SU-DHL-6 (cell line): ENCODE measurements around the gene ACTMAP.

Source experiments
- CTCF ChIP-seq: fragments of 200-600 bp; sonication (generic); IDR thresholded peaks from one replicate; pipeline ENCODE4 v1.5.1; 2017; ENCODE audit warnings: antibody characterized with exemption, mild to moderate bottlenecking, low read length, moderate library complexity; ENCODE audit not compliant: insufficient read depth, poor library complexity, severe bottlenecking
- EZH2phosphoT487 ChIP-seq: fragments of 200-600 bp; sonication (generic), shearing (Covaris generic); conservative IDR thresholded peaks from 2 replicates; pipeline ENCODE4 v1.6.1; 2018; ENCODE audit warnings: mild to moderate bottlenecking, antibody characterized with exemption, low read length, moderate library complexity, mixed read lengths

- TF ChIP-seq CTCF (no peak), EZH2phosphoT487 (no peak)
These were observed 13.2 kb upstream of the ACTMAP start for GRCh38 chr19:40763526-40763925.
